H7 (cell line): ENCODE data around the gene UPP2. TPM values are rescaled to one million over a fixed set of nuclear protein-coding genes. Genes with fewer than 3 reads are reported as not detected.

ENCODE experiments used
- DNase-seq: peaks from one replicate; pipeline ENCODE4 v3.0.0; 2012
- H3K27me3 ChIP-seq: 2 replicates; pipeline ENCODE4 v1.6.0; 2011; ENCODE audit warnings: mild to moderate bottlenecking, low read length; ENCODE audit not compliant: control insufficient read depth, insufficient read depth
- H3K36me3 ChIP-seq: replicated peaks from 2 replicates; pipeline ENCODE4 v1.5.1; 2011; ENCODE audit warnings: low read length; ENCODE audit not compliant: control insufficient read depth, insufficient read depth
- H3K4me3 ChIP-seq: 2 replicates; pipeline ENCODE4 v1.5.1; 2011; ENCODE audit warnings: low read depth, mild to moderate bottlenecking, control low read depth, low read length, moderate library complexity; ENCODE audit not compliant: insufficient read depth
- total RNA-seq: library from RNA; depleted of rRNA; stranded (reverse); fragments of >200 nt; shearing (Covaris generic); gene quantifications from 2 replicates; pipeline ENCODE4 v1.2.3, GENCODE V29; 2014; rRNA removed

UPP2 gene
- total RNA-seq, result not detected in 2 replicates

GRCh38 chr2:158101384-158101926 is at the start of gene UPP2:
TSS of gene UPP2 (plus strand) at chr2:158101876. CDS start at chr2:158102064, 188 bp downstream.
- DNase-seq, result no peak
- Histone ChIP-seq H3K27me3 (no peaks in the 10 kb centered on the region), H3K36me3 (no peaks in the 10 kb centered on the region), H3K4me3 (no peak within 1 kb of the TSS)

DNA sequence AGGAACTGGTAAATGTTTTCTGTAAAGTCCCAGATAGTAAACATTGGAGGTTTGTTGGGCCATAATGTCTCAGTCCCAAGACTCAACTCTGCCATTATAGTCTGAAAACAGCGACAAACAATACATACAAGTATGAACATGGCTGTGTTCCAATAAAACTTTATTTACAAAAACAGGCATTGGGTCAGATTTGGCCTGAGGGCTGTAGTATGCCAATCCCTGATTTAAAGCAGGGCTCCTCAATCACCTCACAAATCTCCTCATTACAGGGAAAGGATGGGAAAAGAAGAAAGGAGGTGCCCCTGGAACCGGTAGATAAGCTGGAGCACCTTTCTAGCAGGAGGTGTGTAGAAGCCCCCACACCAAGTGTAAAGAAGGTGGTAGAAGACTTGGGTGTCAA is 48.9 kb upstream of the UPP2 start:
- no peak for DNase-seq
- H3K27me3 ChIP-seq, result no peaks in the 10 kb centered on the region
- no peak overlapping the region for H3K4me3 ChIP-seq
- no peaks in the 10 kb centered on the region for H3K36me3 ChIP-seq

DNA sequence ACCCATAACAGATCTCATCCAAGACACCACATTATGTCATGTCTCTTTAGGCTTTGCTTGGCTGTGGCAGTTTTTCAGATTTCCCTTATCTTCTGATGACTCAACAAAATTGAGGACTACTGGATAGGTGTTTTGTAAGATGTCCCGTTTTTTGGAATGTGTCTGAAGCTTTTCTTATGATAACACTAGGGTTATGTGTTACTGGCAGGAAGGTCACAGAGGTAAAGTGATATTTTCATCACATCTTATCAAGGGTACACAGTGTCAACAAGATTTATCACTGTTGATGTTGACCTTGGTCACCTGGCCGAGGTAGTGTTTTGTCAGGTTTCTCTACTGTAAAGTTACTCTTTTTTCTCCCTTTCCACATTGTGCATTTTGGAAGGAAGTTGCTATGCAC is 44.8 kb upstream of the UPP2 start:
- no peak overlapping the region for H3K4me3 ChIP-seq
- H3K36me3 ChIP-seq, result no peaks in the 10 kb centered on the region
- no peak for DNase-seq
- H3K27me3 ChIP-seq, result no peaks in the 10 kb centered on the region

GRCh38 chr2:158060160-158060834 is 41.4 kb upstream of the UPP2 start:
- Histone ChIP-seq H3K36me3 (no peaks in the 10 kb centered on the region), H3K27me3 (no peaks in the 10 kb centered on the region), H3K4me3 (no peak overlapping the region)
- DNase-seq, result no peak

DNA sequence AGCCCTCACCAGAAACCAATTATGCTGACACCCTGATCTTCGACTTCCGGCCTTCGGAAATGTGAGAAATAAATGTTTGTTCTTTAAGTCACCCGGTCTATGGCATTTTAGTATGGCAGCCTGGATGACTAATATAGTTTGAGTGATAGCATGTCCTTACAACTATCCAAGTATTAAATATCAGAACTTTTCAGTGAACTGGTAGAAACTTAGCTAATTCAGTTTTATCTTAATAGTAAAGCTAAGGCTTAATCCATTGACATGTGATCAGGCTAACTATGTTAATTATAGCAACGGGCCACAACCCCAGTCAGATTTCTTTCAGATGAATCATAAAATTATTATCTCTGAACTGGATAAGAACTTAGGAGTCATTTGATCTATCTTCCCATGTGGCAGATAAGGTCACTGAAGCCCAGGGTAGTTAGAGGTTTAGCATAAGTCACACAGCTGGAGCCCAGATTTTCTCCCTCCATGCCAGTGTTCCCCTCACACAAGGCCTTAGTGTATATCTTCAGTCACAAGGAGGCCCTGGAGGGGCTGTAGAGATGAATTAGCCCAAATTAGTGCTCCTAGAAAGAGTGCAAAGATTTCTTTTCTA is 40.7 kb upstream of the UPP2 start:
- Histone ChIP-seq H3K4me3 (no peak overlapping the region), H3K36me3 (no peaks in the 10 kb centered on the region), H3K27me3 (no peaks in the 10 kb centered on the region)
- DNase-seq, result no peak

DNA sequence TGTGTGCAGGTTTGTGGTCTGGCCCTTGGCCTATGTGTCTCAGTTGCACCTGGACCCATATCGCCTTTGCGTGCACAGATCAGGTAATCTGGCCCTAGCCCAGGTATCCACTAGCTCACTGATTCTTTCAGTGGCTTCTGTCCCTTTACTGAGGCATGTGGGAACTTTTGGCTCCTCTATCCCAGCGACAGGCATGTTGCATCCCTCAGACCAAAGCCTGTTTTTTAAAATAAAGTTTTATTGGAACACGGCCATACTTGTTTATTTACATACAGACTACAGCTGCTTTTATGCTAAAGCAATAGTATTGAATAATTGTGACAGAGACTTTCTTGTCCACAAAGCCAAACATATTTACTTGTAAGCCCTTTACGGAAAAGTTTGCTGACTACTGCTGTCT is 39.9 kb upstream of the UPP2 start:
- no peaks in the 10 kb centered on the region for H3K36me3 ChIP-seq
- no peaks in the 10 kb centered on the region for H3K27me3 ChIP-seq
- no peak overlapping the region for H3K4me3 ChIP-seq
- DNase-seq, result no peak

DNA sequence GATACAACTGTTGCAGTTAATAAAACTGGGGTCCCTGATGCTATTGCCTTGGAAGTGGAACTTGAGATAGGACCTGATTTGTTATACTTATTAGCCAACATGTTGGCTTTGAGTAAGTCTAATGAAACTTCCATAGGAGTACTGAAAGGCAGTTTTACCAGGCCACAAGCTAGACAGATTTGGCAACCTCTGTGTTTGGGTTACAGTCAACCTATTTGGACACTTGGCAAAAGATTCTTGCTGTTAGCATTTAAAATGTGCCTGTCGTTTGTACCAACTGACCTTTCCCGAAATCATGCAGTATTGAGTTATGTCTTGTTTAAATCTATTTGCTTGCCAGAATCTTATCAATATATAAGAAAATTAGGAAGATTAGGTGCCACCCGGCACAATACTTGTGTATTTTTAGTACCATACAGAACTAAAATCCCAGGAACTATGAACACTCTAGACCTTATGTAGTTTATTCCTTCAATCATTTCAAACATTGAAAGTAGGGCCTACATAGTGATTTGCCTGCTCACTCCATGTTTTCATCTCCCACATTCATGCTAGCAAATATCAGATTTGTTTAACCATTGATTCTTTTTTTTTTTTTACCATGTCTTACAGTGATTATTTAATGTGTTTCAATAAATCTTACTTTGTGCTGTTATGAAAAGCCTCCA is 35.5 kb upstream of the UPP2 start:
- Histone ChIP-seq H3K4me3 (no peak overlapping the region), H3K36me3 (no peaks in the 10 kb centered on the region), H3K27me3 (no peaks in the 10 kb centered on the region)
- no peak for DNase-seq

- Histone ChIP-seq H3K27me3 (no peaks in the 10 kb centered on the region), H3K4me3 (no peak overlapping the region), H3K36me3 (no peaks in the 10 kb centered on the region)
- no peak for DNase-seq
Observed at GRCh38 chr2:158071018-158071417, 30.7 kb upstream of the UPP2 start.

DNA sequence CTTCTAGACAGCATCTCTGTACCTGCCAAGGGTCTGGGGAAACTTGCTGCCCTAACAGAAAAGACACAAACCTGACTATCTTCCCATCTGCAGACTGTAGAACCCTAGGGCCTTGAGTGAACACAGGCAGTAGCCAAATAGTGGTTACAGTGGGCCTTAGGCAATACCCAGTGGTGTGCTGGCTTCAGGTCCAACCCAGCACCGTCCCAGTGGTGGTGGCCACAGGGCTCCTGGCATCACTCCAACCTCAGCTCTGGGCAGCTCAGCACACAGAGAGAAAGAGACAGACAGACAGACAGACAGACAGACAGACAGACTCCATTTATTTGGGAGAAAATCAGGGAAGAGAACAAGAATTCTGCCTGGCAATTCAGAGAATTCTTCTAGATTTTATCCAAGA is 29.3 kb upstream of the UPP2 start:
- no peak for DNase-seq
- H3K4me3 ChIP-seq, result no peak overlapping the region
- no peaks in the 10 kb centered on the region for H3K36me3 ChIP-seq
- H3K27me3 ChIP-seq, result no peaks in the 10 kb centered on the region

GRCh38 chr2:158079672-158080071 is 22.0 kb upstream of the UPP2 start:
- Histone ChIP-seq H3K4me3 (no peak overlapping the region), H3K27me3 (no peaks in the 10 kb centered on the region), H3K36me3 (no peaks in the 10 kb centered on the region)
- DNase-seq, result no peak

GRCh38 chr2:158088093-158088492 is 13.6 kb upstream of the UPP2 start:
- Histone ChIP-seq H3K36me3 (no peaks in the 10 kb centered on the region), H3K27me3 (no peaks in the 10 kb centered on the region), H3K4me3 (no peak overlapping the region)
- DNase-seq, result no peak

GRCh38 chr2:158089322-158089721 is 12.4 kb upstream of the UPP2 start:
- Histone ChIP-seq H3K36me3 (no peaks in the 10 kb centered on the region), H3K4me3 (no peak overlapping the region), H3K27me3 (no peaks in the 10 kb centered on the region)
- DNase-seq, result no peak

DNA sequence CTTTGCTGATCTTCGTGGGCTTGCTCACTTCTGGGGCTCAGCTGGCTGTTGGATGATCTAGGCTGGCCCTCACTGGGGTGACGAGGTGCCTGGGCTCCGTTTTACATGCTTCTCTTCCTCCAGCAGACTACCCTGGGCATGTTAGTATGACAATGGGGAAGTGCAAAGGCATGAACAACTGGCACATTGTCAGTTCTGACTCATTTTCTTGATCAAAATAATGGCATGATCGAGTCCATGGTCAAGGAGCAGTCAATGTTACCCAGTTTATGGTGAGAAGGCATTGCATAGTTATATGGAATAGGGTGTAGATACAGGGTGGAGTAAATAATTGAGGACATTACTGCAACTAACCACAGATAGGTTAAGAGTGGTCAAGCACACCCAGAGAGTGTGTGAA is 10.0 kb upstream of the UPP2 start:
- no peak for DNase-seq
- no peaks in the 10 kb centered on the region for H3K27me3 ChIP-seq
- no peak overlapping the region for H3K4me3 ChIP-seq
- no peaks in the 10 kb centered on the region for H3K36me3 ChIP-seq

DNA sequence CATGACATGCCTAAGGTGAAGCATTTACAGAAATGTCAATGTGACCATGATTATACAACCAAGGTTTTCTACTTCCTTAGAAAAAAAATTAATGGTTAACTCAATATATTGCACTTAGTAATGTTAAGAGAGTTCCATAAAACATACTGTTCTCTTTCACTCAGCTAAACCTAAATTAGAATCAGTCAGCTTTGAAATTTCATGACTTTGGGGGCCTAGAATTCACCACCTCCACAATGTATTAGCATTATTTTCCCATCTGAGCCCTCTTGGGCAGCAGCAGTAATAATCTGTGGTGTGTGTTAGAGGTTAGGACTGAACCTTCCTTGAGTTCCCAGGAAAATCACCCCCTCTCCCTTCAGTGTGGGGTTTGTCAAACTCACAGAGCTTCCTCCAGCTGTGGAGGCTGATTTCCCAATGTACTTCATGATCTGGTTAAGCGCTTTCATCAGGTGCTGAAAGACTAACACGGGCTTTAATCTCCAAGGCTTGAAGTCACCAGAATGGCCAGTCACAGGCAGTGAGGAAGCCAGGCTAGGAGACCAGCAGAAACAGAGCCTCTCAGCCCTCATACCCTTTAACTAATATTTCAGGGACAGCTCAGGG is 7.1 kb upstream of the UPP2 start:
- Histone ChIP-seq H3K27me3 (no peaks in the 10 kb centered on the region), H3K36me3 (no peaks in the 10 kb centered on the region), H3K4me3 (no peak overlapping the region)
- no peak for DNase-seq

GRCh38 chr2:158095269-158095668 is 6.4 kb upstream of the UPP2 start:
- no peaks in the 10 kb centered on the region for H3K36me3 ChIP-seq
- H3K4me3 ChIP-seq, result no peak overlapping the region
- DNase-seq, result no peak
- H3K27me3 ChIP-seq, result no peaks in the 10 kb centered on the region
